GM12892 (cell line): ENCODE data around the gene PLD1.
"Not testable (repeated sequence)": the region's sequence is repeated elsewhere in the genome, so short reads cannot be mapped to it uniquely, and the experiment has no call there.

Experiments used
- DNase-seq: peaks from one replicate; pipeline ENCODE4 v3.0.0; 2011; ENCODE audit not compliant: insufficient read length
- FAIRE-seq: peaks from 2 replicates; lab custom pipeline; 2011; peaks lifted over from hg19 to GRCh38; lab: Jason Lieb, UNC
- POLR2A ChIP-seq: IDR thresholded peaks from 2 replicates; pipeline ENCODE4 v1.6.1; 2011; ENCODE audit warnings: low read depth, low read length, control low read depth
- POLR2AphosphoS5 ChIP-seq: IDR thresholded peaks from 2 replicates; pipeline ENCODE4 v1.6.1; 2011; ENCODE audit warnings: low read depth, low read length, control low read depth
- TAF1 ChIP-seq: IDR thresholded peaks from 2 replicates; pipeline ENCODE4 v1.6.1; 2011; ENCODE audit warnings: low read depth, mild to moderate bottlenecking, control low read depth, low read length, borderline replicate concordance

Gene PLD1

DNA sequence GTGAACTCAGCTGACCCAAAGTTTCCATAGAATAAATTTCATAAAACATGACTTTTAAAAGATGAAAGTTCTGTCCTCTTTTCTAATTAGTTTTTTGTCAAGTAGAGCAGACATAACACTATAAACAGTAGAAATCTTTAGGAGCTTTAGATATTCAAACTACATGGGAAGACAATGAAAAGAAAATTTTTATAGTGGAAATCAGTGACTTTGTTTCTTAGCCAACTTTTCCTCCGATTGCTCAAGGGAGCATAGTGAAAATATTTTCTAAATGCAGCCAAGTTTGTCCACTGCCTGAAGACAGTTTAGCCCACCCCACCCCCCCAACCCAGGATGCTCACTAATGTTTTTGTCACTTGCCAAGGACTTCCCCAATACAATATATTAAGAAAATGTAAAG, 114.9 kb downstream of the PLD1 start:
- DNase-seq (no peak), FAIRE-seq (no peak)
- TF ChIP-seq POLR2A (no peak), POLR2AphosphoS5 (no peak), TAF1 (no peak)

DNA sequence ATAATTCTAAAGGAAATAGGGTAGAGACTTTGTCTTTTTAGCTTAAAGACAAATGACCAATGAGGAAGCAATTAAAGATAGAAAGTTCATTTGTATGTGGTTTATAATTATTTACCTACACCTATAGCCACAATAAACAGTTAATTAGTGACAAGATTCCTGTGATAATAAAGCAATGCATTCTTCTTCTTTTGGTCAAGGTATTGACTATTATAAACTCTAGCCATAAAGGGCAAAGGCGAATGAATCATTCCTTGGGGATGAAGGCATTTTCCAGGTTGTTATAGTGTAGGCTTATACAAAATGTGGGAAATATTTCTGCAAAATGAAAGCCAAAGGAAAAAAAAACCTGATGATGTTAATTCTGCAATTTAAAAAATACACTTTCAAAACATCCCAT, 115.4 kb downstream of the PLD1 start:
- FAIRE-seq (no peak), DNase-seq (no peak)
- TF ChIP-seq TAF1 (no peak), POLR2AphosphoS5 (no peak), POLR2A (no peak)

DNA sequence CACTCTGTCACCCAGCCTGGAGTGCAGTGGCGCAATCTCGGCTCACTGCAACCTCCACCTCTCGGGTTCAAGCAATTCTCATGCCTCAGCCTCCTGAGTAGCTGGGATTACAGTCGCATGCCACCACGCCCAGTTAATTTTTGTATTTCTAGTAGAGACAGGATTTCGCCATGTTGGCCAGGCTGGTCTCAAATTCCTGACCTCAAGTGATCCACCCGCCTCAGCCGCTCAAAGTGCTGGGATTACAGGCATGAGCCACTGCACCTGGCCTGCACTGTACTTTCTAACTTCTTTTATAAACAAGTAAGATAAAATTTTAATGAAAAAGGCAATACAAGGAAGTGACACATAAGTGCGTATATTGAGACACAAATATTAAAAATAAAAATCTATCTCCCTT, 117.7 kb downstream of the PLD1 start:
- FAIRE-seq, DNase-seq: not testable (repeated sequence)

DNA sequence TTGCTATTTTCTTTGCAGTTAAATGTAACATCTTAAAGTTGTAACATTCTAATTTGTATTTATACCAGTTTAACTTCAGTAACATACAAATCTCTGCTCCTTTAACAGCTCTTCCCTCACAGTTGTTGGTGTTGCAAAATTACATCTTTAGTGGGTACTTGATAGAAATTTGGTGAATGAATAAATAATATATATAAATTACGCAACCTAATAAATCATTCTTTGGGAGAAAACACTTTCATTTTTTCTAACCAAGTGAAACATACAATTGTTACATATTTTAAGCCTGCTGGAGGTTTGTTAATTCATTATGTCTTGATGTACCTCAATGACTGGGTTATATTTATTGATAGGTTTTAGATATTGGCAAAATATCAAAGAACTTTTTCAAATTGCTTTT, 118.8 kb downstream of the PLD1 start:
- FAIRE-seq (no peak), DNase-seq (no peak)
- TF ChIP-seq POLR2A (no peak), TAF1 (no peak), POLR2AphosphoS5 (no peak)

DNA sequence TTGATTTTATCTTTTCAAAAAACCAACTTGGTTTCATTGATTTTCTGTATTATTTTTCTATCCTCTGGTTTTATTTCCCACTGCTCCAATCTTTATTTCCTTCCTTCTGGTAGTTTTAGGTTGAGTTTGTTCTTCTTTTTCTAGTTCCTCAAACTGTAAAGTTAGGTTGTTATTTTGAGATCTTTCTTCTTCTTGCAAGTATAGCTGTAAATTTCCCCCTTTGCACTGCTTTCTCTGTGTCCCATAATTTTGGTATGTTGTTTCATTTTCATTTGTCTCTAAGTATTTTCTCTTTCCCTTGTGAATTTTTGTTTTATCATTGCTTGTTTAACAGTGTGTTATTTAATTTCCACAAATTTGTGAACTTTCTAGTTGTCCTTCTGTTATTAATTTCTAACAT, 120.0 kb downstream of the PLD1 start:
- FAIRE-seq (no peak), DNase-seq (no peak)
- TF ChIP-seq POLR2A (no peak), POLR2AphosphoS5 (no peak), TAF1 (no peak)

DNA sequence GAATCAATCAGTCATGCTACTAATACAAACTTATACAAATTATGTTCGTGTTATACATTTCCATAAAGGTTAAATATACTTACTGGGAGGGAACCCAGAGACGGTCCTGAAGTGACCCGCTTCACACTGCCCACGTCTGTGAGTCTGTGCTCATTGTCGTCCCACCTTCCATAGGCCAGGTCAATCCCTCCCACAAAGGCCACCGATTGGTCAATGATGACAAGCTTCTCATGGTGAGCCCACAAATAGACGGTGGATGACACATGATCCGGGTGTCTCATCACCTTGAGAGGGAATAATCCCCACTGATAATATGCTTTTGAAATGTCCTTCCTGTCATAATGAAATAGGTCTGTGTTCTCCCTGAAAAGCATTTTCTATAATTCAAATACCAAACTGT, 121.7 kb downstream of the PLD1 start:
- DNase-seq (no peak), FAIRE-seq (no peak)
- TF ChIP-seq POLR2AphosphoS5 (no peak), TAF1 (no peak), POLR2A (no peak)

DNA sequence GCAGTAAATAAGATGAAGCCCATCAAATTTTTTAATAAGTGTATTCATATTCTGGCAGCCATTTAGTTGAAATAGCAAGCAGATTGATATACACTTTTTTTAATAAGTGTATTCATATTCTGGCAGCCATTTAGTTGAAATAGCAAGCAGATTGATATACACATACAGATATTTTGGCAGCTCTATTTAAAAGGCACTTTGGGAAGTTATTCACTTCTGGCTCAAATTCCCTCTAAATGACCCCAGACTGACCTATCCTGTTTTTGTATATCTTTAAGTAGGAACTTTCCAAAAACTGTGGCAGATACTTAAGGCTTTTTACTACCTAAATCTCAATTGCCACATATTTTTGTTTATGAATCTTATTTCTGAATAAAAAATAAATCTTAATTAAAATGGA, 122.3 kb downstream of the PLD1 start:
- no peak for FAIRE-seq
- DNase-seq = no peak
- TF ChIP-seq TAF1 (no peak), POLR2A (no peak)

DNA sequence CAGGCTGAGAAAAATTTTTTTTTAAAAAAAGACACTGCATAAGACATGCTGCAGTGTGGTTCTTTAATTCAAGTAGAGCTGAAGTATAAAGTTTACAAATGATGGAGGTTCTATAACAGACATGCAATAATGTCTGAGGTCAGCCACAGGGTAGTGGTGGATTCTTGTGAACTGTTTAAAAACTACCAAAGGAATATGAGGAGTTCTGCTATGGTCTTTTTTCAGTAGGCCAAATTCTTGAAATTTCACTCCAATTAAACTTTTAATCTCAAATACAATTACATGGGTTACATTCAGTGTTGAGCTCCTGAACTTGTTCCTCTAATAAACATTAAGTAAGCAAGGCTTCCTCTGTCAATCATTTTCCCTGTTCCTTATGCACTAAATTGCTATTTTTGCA, 122.7 kb downstream of the PLD1 start:
- FAIRE-seq (no peak), DNase-seq (no peak)
- TF ChIP-seq POLR2AphosphoS5 (no peak), POLR2A (no peak), TAF1 (no peak)

DNA sequence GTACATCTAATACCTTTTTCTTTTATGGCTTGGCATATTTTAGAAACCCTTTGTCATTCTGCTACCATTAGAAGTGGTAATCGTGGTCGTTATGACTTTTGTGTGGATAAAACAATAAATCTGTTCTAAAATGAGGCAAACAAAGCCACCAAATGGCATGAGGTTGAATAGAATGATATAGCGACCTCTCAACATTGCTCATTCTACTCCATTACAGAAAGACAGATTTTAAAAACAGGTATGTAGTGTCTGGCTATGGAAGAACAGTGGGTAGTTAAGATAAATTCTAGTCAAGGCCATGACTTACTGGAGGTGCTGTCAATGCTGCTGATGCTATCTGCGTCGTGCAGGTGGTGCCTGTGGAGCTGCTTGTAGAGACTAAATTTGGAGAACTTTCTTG, 123.2 kb downstream of the PLD1 start:
- no peak for TF ChIP-seq POLR2A
- no peak for TF ChIP-seq TAF1
- TF ChIP-seq POLR2AphosphoS5 = no peak
- FAIRE-seq = no peak
- DNase-seq = no peak

DNA sequence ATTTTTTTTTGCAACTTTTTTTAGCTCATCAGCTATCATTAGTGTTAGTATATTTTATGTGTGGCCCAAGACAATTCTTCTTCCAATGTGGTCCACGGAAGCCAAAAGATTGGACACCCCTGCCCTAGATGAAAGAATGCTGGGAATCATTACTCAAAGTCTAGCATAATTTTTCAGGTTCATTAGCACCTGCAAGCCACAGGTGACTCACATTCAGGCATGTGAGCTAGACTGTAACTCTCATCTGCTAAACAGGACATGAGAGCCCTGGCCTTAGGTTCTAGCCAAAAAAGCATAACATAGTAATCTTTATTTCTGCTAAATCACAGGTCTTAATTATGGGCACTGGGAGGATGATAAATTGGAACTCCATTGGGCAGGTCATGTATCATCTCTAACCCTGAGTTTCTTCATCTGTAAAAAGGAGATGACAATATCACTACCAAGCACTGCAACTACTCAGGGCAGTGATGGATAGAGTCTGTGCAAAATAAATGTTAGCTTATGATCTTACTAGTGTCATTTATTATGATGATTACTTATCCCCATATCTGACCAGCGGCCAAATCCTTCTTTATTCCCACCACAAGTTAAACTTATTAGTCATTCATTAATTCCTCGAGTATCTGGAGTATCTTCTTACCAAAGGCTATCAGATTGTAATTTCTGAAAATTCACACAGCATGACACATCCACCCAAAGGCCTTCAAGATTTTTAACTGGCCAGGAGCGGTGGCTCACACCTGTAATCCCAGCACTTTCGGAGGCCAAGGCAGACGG, 125.0 kb downstream of the PLD1 start:
- no peak for TF ChIP-seq POLR2A
- TF ChIP-seq TAF1 = no peak
- no peak for TF ChIP-seq POLR2AphosphoS5
- no peak for FAIRE-seq
- DNase-seq = no peak

DNA sequence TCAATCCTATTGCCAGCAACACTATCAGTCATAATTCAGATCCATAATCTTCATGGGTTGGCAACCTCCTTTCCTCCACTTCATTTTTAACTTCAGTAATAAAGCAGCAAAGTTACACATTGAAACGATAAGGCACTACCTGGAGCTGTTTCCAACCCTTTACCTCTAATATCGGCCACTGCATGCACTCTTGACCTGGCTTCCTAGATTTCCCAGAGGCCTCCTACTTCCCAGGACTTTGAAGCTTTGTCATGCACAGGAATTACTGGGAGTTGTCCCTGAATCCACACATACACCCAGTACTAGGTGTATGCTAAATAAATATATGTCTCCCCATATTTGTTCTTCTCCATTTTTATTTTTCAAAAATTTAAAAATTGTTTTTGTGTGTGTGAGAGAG, 126.1 kb downstream of the PLD1 start:
- DNase-seq (no peak), FAIRE-seq (no peak)
- no peak for TF ChIP-seq POLR2A
- no peak for TF ChIP-seq POLR2AphosphoS5
- no peak for TF ChIP-seq TAF1

DNA sequence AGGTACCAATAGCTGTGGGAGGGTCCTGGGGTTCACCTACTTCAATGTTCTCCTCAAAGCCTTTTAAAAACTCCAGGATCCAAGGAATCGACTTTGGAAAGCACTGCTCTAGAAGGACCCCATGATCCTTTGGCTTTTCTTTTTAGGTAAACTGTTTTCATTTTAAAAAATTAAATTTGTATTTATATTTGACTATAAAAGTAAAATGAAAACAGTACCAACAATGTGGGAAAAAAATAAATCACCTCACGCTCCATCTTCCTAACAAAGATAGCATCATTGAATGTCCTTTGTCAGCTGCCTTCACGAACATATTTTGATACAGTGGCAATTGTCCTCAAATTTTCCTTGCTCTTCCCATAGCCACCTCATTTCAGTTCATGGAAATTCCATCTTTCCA, 127.5 kb downstream of the PLD1 start:
- no peak for DNase-seq
- TF ChIP-seq POLR2A (no peak), POLR2AphosphoS5 (no peak), TAF1 (no peak)
- FAIRE-seq = no peak

DNA sequence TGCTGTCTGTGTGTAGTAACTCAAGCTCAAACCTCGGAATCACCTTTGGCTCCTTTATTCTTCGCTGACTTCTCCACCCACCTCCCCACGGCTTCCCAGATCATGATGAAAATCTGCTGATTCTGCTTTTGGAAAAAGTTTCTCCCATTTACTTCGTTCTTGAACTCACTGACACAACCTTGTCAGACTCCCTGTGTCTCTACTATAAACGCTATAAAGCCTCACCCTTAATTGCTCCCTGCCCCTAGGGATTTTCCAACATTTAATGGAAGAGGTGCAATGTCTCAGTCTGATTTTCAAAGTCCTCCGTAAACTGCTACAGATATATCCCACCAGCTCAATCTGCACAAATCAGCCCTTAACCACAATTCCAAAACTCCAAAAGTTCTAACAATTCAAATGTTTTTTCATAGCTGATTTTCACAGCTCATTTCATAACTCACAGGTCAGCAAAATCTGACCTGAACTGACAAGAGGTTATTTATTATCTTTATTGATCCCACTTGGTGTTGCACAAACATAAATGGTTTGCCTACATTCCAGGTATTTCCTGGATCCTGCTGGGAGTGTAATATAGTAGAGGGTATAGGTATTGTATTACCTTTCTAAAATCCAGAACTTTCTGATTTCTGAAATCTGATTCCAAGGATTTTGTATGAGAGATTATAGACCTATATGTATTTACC, 129.4 kb downstream of the PLD1 start:
- TF ChIP-seq POLR2AphosphoS5 (no peak), TAF1 (no peak), POLR2A (no peak)
- DNase-seq (no peak), FAIRE-seq (no peak)

DNA sequence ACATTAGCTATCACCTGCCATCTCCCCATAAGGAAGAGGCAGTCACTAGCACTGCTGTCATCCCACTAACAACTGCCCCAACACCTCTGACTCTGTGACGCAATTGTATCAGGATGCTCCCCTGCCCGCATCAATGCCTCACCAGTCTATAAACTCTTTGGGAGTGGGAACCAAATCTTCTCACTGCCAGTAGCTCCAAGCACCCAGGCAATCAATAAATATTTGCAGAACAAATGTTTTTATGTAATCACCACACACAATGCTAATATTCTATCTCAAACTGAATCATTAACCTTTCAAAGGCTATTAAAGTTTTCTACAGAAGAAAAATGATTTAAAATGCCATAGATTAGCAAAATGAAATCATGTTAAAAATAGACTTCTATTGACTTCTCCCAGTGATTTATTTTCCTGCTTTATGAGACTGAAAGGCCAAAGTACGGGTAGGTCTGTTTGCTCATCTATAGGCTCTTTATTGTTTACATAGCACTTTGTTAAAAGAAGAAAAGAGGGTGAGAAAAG, 131.3 kb downstream of the PLD1 start:
- no peak for TF ChIP-seq POLR2A
- TF ChIP-seq POLR2AphosphoS5 = no peak
- no peak for TF ChIP-seq TAF1
- FAIRE-seq = no peak
- no peak for DNase-seq
